ENCODE measurements around the gene KIAA0232. TPM values are rescaled to one million over a fixed set of nuclear protein-coding genes. Genes with fewer than 3 reads are reported as not detected.

KIAA0232 gene
- total and polyA plus RNA-seq, 9 of the 15 experiments (the other 6 are each of a cell fraction or from before 2014, with no cell fraction given): 3.5 to 17.4 (median 13.0) TPM

- TF ChIP-seq, protein P1, sequence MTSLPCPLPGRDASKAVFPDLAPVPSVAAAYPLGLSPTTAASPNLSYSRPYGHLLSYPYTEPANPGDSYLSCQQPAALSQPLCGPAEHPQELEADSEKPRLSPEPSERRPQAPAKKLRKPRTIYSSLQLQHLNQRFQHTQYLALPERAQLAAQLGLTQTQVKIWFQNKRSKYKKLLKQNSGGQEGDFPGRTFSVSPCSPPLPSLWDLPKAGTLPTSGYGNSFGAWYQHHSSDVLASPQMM (CRISPR knock-in tag; IDR thresholded peaks at IDR 0.05): no peak
- TF ChIP-seq ZNF592 (IDR thresholded peaks at IDR 0.05) (peak; percentile 31; the same call in 1 of the 2 replicates), SAFB2 (IDR thresholded peaks at IDR 0.05; ENCODE audit: borderline replicate concordance, low read depth, low read length, severe bottlenecking) (no peak), ZNF134 (CRISPR knock-in tag; conservative IDR thresholded peaks at IDR 0.05) (no peak), FOXK2 (conservative IDR thresholded peaks at IDR 0.05 in 1 of 2, IDR thresholded peaks at IDR 0.05 in 1 of 2; ENCODE audit: low read depth in 2 of 2) (0 out of 4 replicates have a peak, but pooled peaks of 1 of the 2 experiments have one; percentile 25), SLC30A9 (CRISPR knock-in tag; IDR thresholded peaks at IDR 0.05) (no peak), NFYB (IDR thresholded peaks at IDR 0.05; ENCODE audit: extremely low read depth, insufficient read length) (no peak), STAT5A (IDR thresholded peaks at IDR 0.05; ENCODE audit: borderline replicate concordance, low read length) (no peak), SNRNP70 (optimal IDR thresholded peaks at IDR 0.05; ENCODE audit: low read depth, low read length) (no peak), HMGXB4 (CRISPR knock-in tag; IDR thresholded peaks at IDR 0.05) (no peak), MYC (IDR thresholded peaks at IDR 0.05; ENCODE audit: low read depth, low read length) (peak; percentile 63; the same call in 1 of the 2 replicates), MYC (CRISPR knock-in tag; IDR thresholded peaks at IDR 0.05; ENCODE audit: borderline replicate concordance, low read depth) (no peak), RAD51 (IDR thresholded peaks at IDR 0.05; ENCODE audit: borderline replicate concordance, low read depth) (no peak), HNRNPUL1 (IDR thresholded peaks at IDR 0.05; ENCODE audit: low read length) (no peak), PHF20 (IDR thresholded peaks at IDR 0.05; ENCODE audit: partially characterized antibody) (peak; percentile 10)
- TF ChIP-seq, protein P2, sequence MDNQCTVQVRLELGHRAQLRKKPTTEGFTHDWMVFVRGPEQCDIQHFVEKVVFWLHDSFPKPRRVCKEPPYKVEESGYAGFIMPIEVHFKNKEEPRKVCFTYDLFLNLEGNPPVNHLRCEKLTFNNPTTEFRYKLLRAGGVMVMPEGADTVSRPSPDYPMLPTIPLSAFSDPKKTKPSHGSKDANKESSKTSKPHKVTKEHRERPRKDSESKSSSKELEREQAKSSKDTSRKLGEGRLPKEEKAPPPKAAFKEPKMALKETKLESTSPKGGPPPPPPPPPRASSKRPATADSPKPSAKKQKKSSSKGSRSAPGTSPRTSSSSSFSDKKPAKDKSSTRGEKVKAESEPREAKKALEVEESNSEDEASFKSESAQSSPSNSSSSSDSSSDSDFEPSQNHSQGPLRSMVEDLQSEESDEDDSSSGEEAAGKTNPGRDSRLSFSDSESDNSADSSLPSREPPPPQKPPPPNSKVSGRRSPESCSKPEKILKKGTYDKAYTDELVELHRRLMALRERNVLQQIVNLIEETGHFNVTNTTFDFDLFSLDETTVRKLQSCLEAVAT (IDR thresholded peaks at IDR 0.05): peak in 1 of 2 experiments; percentile 6; a peak in 1 of 4 replicates
- TF ChIP-seq, protein P3, sequence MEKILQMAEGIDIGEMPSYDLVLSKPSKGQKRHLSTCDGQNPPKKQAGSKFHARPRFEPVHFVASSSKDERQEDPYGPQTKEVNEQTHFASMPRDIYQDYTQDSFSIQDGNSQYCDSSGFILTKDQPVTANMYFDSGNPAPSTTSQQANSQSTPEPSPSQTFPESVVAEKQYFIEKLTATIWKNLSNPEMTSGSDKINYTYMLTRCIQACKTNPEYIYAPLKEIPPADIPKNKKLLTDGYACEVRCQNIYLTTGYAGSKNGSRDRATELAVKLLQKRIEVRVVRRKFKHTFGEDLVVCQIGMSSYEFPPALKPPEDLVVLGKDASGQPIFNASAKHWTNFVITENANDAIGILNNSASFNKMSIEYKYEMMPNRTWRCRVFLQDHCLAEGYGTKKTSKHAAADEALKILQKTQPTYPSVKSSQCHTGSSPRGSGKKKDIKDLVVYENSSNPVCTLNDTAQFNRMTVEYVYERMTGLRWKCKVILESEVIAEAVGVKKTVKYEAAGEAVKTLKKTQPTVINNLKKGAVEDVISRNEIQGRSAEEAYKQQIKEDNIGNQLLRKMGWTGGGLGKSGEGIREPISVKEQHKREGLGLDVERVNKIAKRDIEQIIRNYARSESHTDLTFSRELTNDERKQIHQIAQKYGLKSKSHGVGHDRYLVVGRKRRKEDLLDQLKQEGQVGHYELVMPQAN (IDR thresholded peaks at IDR 0.05; ENCODE audit: borderline replicate concordance): no peak
Measured at GRCh38 chr4:6752486-6752829, 30.1 kb upstream of the KIAA0232 start (continued).

Data from K562 (cell line).